ENCODE results near the gene IL17REL.

DNA sequence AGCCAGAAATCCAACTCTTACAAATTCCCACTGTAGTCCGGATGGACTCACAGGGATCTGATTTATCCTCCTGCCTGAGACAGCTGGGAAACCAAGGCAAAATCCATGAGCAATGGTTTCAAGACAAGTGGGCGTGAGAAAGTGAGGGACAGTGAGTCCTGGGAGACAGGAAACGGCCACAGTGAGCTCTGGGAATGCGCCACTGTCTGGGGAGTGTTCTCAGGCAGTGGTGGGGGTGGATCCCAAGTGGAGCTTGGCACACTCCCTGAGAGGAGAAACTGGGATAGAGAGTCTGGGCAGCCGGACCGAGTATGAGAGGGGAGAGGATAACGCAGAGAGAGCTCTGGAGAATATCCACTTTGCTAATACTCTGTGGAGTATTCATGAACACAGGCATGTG lies 9.8 kb downstream of the IL17REL start:
- no peak for TF ChIP-seq NFIC (IDR thresholded peaks at IDR 0.05; ENCODE audit: low read length)
- no peak for TF ChIP-seq FOXK2 (IDR thresholded peaks at IDR 0.05)
- no peak for TF ChIP-seq SRF (IDR thresholded peaks at IDR 0.05; ENCODE audit: low read depth, low read length)
- no peak for TF ChIP-seq RFX1 (IDR thresholded peaks at IDR 0.05)
- no peak for TF ChIP-seq POLR2AphosphoS5 (IDR thresholded peaks at IDR 0.05; ENCODE audit: low read depth, low read length)
- TF ChIP-seq, protein P1, sequence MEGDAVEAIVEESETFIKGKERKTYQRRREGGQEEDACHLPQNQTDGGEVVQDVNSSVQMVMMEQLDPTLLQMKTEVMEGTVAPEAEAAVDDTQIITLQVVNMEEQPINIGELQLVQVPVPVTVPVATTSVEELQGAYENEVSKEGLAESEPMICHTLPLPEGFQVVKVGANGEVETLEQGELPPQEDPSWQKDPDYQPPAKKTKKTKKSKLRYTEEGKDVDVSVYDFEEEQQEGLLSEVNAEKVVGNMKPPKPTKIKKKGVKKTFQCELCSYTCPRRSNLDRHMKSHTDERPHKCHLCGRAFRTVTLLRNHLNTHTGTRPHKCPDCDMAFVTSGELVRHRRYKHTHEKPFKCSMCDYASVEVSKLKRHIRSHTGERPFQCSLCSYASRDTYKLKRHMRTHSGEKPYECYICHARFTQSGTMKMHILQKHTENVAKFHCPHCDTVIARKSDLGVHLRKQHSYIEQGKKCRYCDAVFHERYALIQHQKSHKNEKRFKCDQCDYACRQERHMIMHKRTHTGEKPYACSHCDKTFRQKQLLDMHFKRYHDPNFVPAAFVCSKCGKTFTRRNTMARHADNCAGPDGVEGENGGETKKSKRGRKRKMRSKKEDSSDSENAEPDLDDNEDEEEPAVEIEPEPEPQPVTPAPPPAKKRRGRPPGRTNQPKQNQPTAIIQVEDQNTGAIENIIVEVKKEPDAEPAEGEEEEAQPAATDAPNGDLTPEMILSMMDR (CRISPR knock-in tag; IDR thresholded peaks at IDR 0.05) = no peak
- TF ChIP-seq ATF2 (CRISPR knock-in tag; IDR thresholded peaks at IDR 0.05) = no peak
- TF ChIP-seq ZNF280B (CRISPR knock-in tag; IDR thresholded peaks at IDR 0.05; ENCODE audit: borderline replicate concordance) = no peak
- no peak for TF ChIP-seq ZNF263 (CRISPR knock-in tag; IDR thresholded peaks at IDR 0.05)
- TF ChIP-seq EP300 (IDR thresholded peaks at IDR 0.05; ENCODE audit: low read depth in 2 of 2, low read length in 2 of 2) = no peak
- no peak for TF ChIP-seq EP300 (CRISPR knock-in tag; IDR thresholded peaks at IDR 0.05; ENCODE audit: borderline replicate concordance)
- TF ChIP-seq POLR2A (IDR thresholded peaks at IDR 0.05; ENCODE audit: insufficient read depth in 1 of 2, low read depth in 2 of 2, low read length in 2 of 2) = no peak
- TF ChIP-seq, protein P2, sequence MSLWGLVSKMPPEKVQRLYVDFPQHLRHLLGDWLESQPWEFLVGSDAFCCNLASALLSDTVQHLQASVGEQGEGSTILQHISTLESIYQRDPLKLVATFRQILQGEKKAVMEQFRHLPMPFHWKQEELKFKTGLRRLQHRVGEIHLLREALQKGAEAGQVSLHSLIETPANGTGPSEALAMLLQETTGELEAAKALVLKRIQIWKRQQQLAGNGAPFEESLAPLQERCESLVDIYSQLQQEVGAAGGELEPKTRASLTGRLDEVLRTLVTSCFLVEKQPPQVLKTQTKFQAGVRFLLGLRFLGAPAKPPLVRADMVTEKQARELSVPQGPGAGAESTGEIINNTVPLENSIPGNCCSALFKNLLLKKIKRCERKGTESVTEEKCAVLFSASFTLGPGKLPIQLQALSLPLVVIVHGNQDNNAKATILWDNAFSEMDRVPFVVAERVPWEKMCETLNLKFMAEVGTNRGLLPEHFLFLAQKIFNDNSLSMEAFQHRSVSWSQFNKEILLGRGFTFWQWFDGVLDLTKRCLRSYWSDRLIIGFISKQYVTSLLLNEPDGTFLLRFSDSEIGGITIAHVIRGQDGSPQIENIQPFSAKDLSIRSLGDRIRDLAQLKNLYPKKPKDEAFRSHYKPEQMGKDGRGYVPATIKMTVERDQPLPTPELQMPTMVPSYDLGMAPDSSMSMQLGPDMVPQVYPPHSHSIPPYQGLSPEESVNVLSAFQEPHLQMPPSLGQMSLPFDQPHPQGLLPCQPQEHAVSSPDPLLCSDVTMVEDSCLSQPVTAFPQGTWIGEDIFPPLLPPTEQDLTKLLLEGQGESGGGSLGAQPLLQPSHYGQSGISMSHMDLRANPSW (CRISPR knock-in tag; IDR thresholded peaks at IDR 0.05; ENCODE audit: borderline replicate concordance) = no peak

All from HepG2 (cell line).